Neuronal stem cell (in vitro differentiated cells): ENCODE measurements around the gene ST7L.

Experiments used
- DNase-seq: peaks from one replicate; pipeline ENCODE4 v3.0.0-alpha.2; 2013; ENCODE audit warnings: low spot score
- H2AFZ ChIP-seq: one replicate; pipeline ENCODE4 v1.6.1; 2013; ENCODE audit warnings: mild to moderate bottlenecking, low read length, inconsistent platforms
- H2AK5ac ChIP-seq: 2 replicates; pipeline ENCODE4 v1.6.1; 2013; ENCODE audit warnings: low read depth, mild to moderate bottlenecking, inconsistent platforms, low read length, moderate library complexity, mixed read lengths
- H2BK120ac ChIP-seq: 2 replicates; pipeline ENCODE4 v1.6.1; 2013; ENCODE audit warnings: low read depth, mild to moderate bottlenecking, inconsistent platforms, low read length, moderate library complexity, mixed read lengths
- H2BK12ac ChIP-seq: one replicate; pipeline ENCODE4 v1.6.1; 2013; ENCODE audit warnings: low read length, inconsistent platforms
- H2BK15ac ChIP-seq: 2 replicates; pipeline ENCODE4 v1.6.1; 2013; ENCODE audit warnings: mild to moderate bottlenecking, low read length, inconsistent platforms, mixed read lengths
- H2BK5ac ChIP-seq: one replicate; pipeline ENCODE4 v1.6.1; 2013; ENCODE audit warnings: inconsistent platforms, mild to moderate bottlenecking, low read length, moderate library complexity
- H3K14ac ChIP-seq: one replicate; pipeline ENCODE4 v1.6.1; 2013; ENCODE audit warnings: low read length, inconsistent platforms
- H3K18ac ChIP-seq: 2 replicates; pipeline ENCODE4 v1.6.1; 2013; ENCODE audit warnings: low read length, inconsistent platforms
- H3K23ac ChIP-seq: 2 replicates; pipeline ENCODE4 v1.6.1; 2013; ENCODE audit warnings: low read depth, mild to moderate bottlenecking, mixed read lengths, low read length, inconsistent platforms; ENCODE audit not compliant: poor library complexity
- H3K27ac ChIP-seq: replicated peaks from 3 replicates; pipeline ENCODE4 v1.5.1; 2013; ENCODE audit warnings: low read length, inconsistent platforms
- H3K27me3 ChIP-seq, 3 experiments: 2 replicates each; pipeline ENCODE4 v1.6.1; 2013; ENCODE audit warnings: low read length in 3 of 3, mild to moderate bottlenecking in 2 of 3, inconsistent platforms in 1 of 3, low read depth in 1 of 3, mixed read lengths in 1 of 3, moderate library complexity in 1 of 3; ENCODE audit not compliant: control insufficient read depth in 3 of 3, insufficient read depth in 3 of 3
- H3K36me3 ChIP-seq, 2 donors: replicated peaks in 1 of 2; 2 replicates each; pipeline ENCODE4 v1.6.1; 2013; ENCODE audit warnings: low read length in 2 of 2; ENCODE audit not compliant: control insufficient read depth in 2 of 2, insufficient read depth in 2 of 2
- H3K4ac ChIP-seq: 2 replicates; pipeline ENCODE4 v1.6.1; 2013; ENCODE audit warnings: inconsistent platforms, mild to moderate bottlenecking, low read length, moderate library complexity
- H3K4me1 ChIP-seq, 2 donors: 1 replicate in 1 of 2; 2 replicates in 1 of 2; pipeline ENCODE4 v1.6.1; 2013; ENCODE audit warnings: low read length in 2 of 2, low read depth in 1 of 2; ENCODE audit not compliant: control insufficient read depth in 2 of 2, insufficient read depth in 1 of 2
- H3K4me2 ChIP-seq: one replicate; pipeline ENCODE4 v1.6.1; 2013; ENCODE audit warnings: mild to moderate bottlenecking, low read length, inconsistent platforms; ENCODE audit not compliant: insufficient read depth, poor library complexity, severe bottlenecking
- H3K4me3 ChIP-seq, 2 donors: 2 replicates each; pipeline ENCODE4 v1.5.1; 2013; ENCODE audit warnings: low read length in 2 of 2, mild to moderate bottlenecking in 2 of 2, inconsistent platforms in 1 of 2, moderate library complexity in 1 of 2
- H3K79me1 ChIP-seq: one replicate; pipeline ENCODE4 v1.6.1; 2013; ENCODE audit warnings: low read depth, mild to moderate bottlenecking, inconsistent platforms, low read length, moderate library complexity
- H3K9ac ChIP-seq: one replicate; pipeline ENCODE4 v1.6.1; 2013; ENCODE audit warnings: mild to moderate bottlenecking, low read depth, low read length, inconsistent platforms; ENCODE audit not compliant: poor library complexity
- H3K9me3 ChIP-seq, 2 donors: replicated peaks in 1 of 2; 2 replicates each; pipeline versions ENCODE3 to v1.6.1; 2013; ENCODE audit warnings: low read length in 2 of 2, mild to moderate bottlenecking in 2 of 2, inconsistent platforms in 1 of 2, low read depth in 1 of 2, mixed read lengths in 1 of 2, moderate library complexity in 1 of 2; ENCODE audit not compliant: control insufficient read depth in 2 of 2, insufficient read depth in 1 of 2
- H4K8ac ChIP-seq: one replicate; pipeline ENCODE4 v1.6.1; 2013; ENCODE audit warnings: low read depth, mild to moderate bottlenecking, inconsistent platforms, low read length, moderate library complexity
- H4K91ac ChIP-seq: one replicate; pipeline ENCODE4 v1.6.1; 2013; ENCODE audit warnings: low read length, low read depth, mild to moderate bottlenecking, inconsistent platforms; ENCODE audit not compliant: poor library complexity
- WGBS, 2 donors: extraction: QIAGEN DNeasy Blood & Tissue Kit; methylation state at CpG; one replicate each; pipeline ENCODE4 v1.1.7; 2013; ENCODE audit warnings: missing lambda C conversion rate in 2 of 2, mixed read lengths in 1 of 2; ENCODE audit not compliant: insufficient read length in 2 of 2, insufficient replicate concordance in 1 of 2; ENCODE audit errors: extremely low coverage in 2 of 2; 5-methylcytosine and 5-hydroxymethylcytosine counted together

ST7L gene

DNA sequence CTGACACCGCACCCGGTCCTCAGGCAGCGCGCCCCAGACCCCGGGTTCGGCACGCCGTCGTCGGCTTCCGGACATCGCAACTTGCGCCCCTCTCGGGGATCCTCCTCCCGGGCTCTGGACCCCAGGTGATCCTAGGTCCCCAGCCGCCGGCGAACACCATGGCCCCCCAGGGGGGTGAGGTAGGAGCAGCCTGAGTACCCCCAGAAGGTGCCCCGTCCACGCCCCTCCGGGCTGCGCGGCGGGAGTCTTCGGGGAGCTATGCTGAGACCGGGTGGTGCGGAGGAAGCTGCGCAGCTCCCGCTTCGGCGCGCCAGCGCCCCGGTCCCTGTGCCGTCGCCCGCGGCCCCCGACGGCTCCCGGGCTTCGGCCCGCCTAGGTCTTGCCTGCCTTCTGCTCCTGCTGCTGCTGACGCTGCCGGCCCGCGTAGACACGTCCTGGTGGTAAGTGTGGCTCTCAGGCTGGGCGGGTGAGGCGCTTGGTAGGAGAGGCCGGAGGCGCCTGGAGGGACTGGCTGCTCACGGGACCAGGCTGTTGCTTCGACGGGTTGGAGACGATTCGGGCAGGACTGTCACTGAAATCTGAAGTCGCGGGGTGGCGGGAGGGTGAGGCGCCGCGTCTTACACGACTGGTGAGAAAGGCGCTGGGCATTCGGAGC is 109.8 kb downstream of the ST7L start:
- no peaks in the 10 kb centered on the region for H3K79me1 ChIP-seq
- no peaks in the 10 kb centered on the region for H3K36me3 ChIP-seq
- H3K18ac ChIP-seq, result peak overlapping the region; percentile 92
- H3K9ac ChIP-seq, result peak overlapping the region; percentile 85
- H3K9me3 ChIP-seq, result no peaks in the 10 kb centered on the region
- no peak overlapping the region for H3K27ac ChIP-seq
- peak overlapping the region; percentile 49 for H2BK12ac ChIP-seq
- H3K4me2 ChIP-seq, result peak overlapping the region; percentile 91
- peak overlapping the region; percentile 26 for H4K91ac ChIP-seq
- H3K4me3 ChIP-seq, result peak overlapping the region in 1 of 2 donors; percentile 88
- WGBS, 2 donors, result no CpG with 5 or more reads among the region's 66 CpGs
- peak overlapping the region; percentile 59 for H3K23ac ChIP-seq
- peaks cover 7 to 29% (median 23%) of the 10 kb centered on the region in 3 experiments for H3K27me3 ChIP-seq
- no peak overlapping the region for H2BK120ac ChIP-seq
- H2AFZ ChIP-seq, result peak overlapping the region; percentile 91
- H3K4me1 ChIP-seq, result peaks cover 27 to 42% of the 10 kb centered on the region in 2 donors
- DNase-seq, result no peak
- H2AK5ac ChIP-seq, result peak overlapping the region; percentile 8
- no peak overlapping the region for H4K8ac ChIP-seq
- H2BK5ac ChIP-seq, result no peak overlapping the region
- peak overlapping the region; percentile 16 for H2BK15ac ChIP-seq
- no peak overlapping the region for H3K4ac ChIP-seq
- peak overlapping the region; percentile 43 for H3K14ac ChIP-seq

- no peak for DNase-seq
- Histone ChIP-seq H3K4ac (no peak within 1 kb of the TSS), H2AFZ (peak within 1 kb of the TSS; percentile 91)
These were observed 110.5 kb downstream of the ST7L start, which contains the start of gene WNT2B for GRCh38 chr1:112508278-112509004. Gene WNT2B (plus strand): TSS chr1:112508965. CDS start chr1:112509263, 298 bp downstream.

GRCh38 chr1:112507921-112508277 is 111.0 kb downstream of the ST7L start:
- Histone ChIP-seq H3K23ac (peak overlapping the region; percentile 59), H3K36me3 (no peaks in the 10 kb centered on the region), H3K4me1 (peaks cover 31 to 43% of the 10 kb centered on the region in 2 donors), H3K9ac (no peak overlapping the region), H2BK12ac (no peak overlapping the region), H3K4me2 (peak overlapping the region; percentile 91), H3K79me1 (no peaks in the 10 kb centered on the region), H2BK15ac (no peak overlapping the region), H2AFZ (peak overlapping the region; percentile 91), H3K27me3 (peaks cover 7 to 32% (median 23%) of the 10 kb centered on the region in 3 experiments), H3K18ac (peak overlapping the region; percentile 92), H3K27ac (no peak overlapping the region), H3K4me3 (peak overlapping the region; percentile 31 to 88), H4K91ac (no peak overlapping the region), H2BK120ac (no peak overlapping the region), H2BK5ac (no peak overlapping the region), H3K9me3 (no peaks in the 10 kb centered on the region), H2AK5ac (no peak overlapping the region), H4K8ac (no peak overlapping the region), H3K4ac (no peak overlapping the region), H3K14ac (no peak overlapping the region)
- WGBS, 2 donors, result no CpG with 5 or more reads among the region's 15 CpGs
- no peak for DNase-seq

More at GRCh38 chr1:112508278-112509004, 110.5 kb downstream of the ST7L start, which contains the start of gene WNT2B:
- peak within 1 kb of the TSS; percentile 17 for H2BK15ac ChIP-seq
- peak within 1 kb of the TSS; percentile 59 for H3K23ac ChIP-seq
- H3K4me1 ChIP-seq, result peaks cover 29 to 42% of the 10 kb centered on the region in 2 donors
- no peak within 1 kb of the TSS for H2BK5ac ChIP-seq
- H4K91ac ChIP-seq, result peak within 1 kb of the TSS; percentile 26
- H2BK12ac ChIP-seq, result peak within 1 kb of the TSS; percentile 49
- H2BK120ac ChIP-seq, result no peak within 1 kb of the TSS
- H3K27ac ChIP-seq, result no peak within 1 kb of the TSS
- no peaks in the 10 kb centered on the region for H3K9me3 ChIP-seq
- peak within 1 kb of the TSS; percentile 85 for H3K9ac ChIP-seq
- H3K27me3 ChIP-seq, result peaks cover 7 to 32% (median 23%) of the 10 kb centered on the region in 3 experiments
- no peak within 1 kb of the TSS for H4K8ac ChIP-seq
- H3K14ac ChIP-seq, result peak within 1 kb of the TSS; percentile 43
- peak within 1 kb of the TSS; percentile 91 for H3K4me2 ChIP-seq
- no peaks in the 10 kb centered on the region for H3K79me1 ChIP-seq
- WGBS, 2 donors, result no CpG with 5 or more reads among the region's 69 CpGs
- no peaks in the 10 kb centered on the region for H3K36me3 ChIP-seq
- H2AK5ac ChIP-seq, result peak within 1 kb of the TSS; percentile 8
- peak within 1 kb of the TSS; percentile 92 for H3K18ac ChIP-seq
- H3K4me3 ChIP-seq, result peak within 1 kb of the TSS; percentile 31 to 88

GRCh38 chr1:112507336-112507735 is 111.6 kb downstream of the ST7L start:
- Histone ChIP-seq H3K4me3 (no peak overlapping the region), H3K79me1 (no peaks in the 10 kb centered on the region), H2AK5ac (no peak overlapping the region), H3K9me3 (no peaks in the 10 kb centered on the region), H2BK12ac (no peak overlapping the region), H3K9ac (no peak overlapping the region), H3K27me3 (peaks cover 7 to 32% (median 23%) of the 10 kb centered on the region in 3 experiments), H3K4me1 (peaks cover 37 to 45% of the 10 kb centered on the region in 2 donors), H3K27ac (no peak overlapping the region), H2BK15ac (no peak overlapping the region), H2AFZ (no peak overlapping the region), H3K23ac (no peak overlapping the region), H2BK120ac (no peak overlapping the region), H2BK5ac (no peak overlapping the region), H3K18ac (no peak overlapping the region), H4K91ac (no peak overlapping the region), H3K14ac (no peak overlapping the region), H3K4ac (no peak overlapping the region), H4K8ac (no peak overlapping the region), H3K4me2 (peak overlapping the region; percentile 91), H3K36me3 (no peaks in the 10 kb centered on the region)
- DNase-seq, result no peak
- WGBS, 2 donors, result no CpG with 5 or more reads among the region's 9 CpGs
